ENCODE results near the gene KISS1R.

Gene KISS1R

GRCh38 chr19:887599-887998 lies 29.5 kb upstream of the KISS1R start:
- Histone ChIP-seq H3K4me2 (ENCODE audit: low read depth, low read length) (no peak overlapping the region), H3K4me1 (ENCODE audit: low read length) (no peaks in the 10 kb centered on the region), H3K27me3 (replicated peaks; ENCODE audit: insufficient read depth, low read length) (no peaks in the 10 kb centered on the region), H2AFZ (ENCODE audit: low read length) (no peak overlapping the region), H3K4me3 (ENCODE audit: low read length) (no peak overlapping the region), H3F3A (ENCODE audit: insufficient read depth, low read length) (no peaks in the 10 kb centered on the region), H3K36me3 (replicated peaks; ENCODE audit: insufficient read depth, low read length) (no peaks in the 10 kb centered on the region; the same call in 1 of the 2 replicates), H3K9me3 (replicated peaks; ENCODE audit: insufficient read depth, low read length) (no peaks in the 10 kb centered on the region), H4K20me1 (ENCODE audit: insufficient read depth, low read length) (no peaks in the 10 kb centered on the region; the same call in 1 of the 2 replicates), H3K79me2 (ENCODE audit: low read length) (peaks cover 30% of the 10 kb centered on the region), H3K9ac (ENCODE audit: low read length) (no peak overlapping the region), H3K9me2 (replicated peaks; ENCODE audit: insufficient read depth, low read length) (no peaks in the 10 kb centered on the region), H3K27ac (ENCODE audit: low read length) (no peak overlapping the region)
- no peak for DNase-seq
- TF ChIP-seq EZH2phosphoT487 (IDR thresholded peaks at IDR 0.05; ENCODE audit: low read length) (no peak), EZH2 (optimal IDR thresholded peaks at IDR 0.05; ENCODE audit: low read depth, low read length) (no peak), CTCF (IDR thresholded peaks at IDR 0.05; ENCODE audit: low read length) (no peak)

GRCh38 chr19:888581-889385 lies 28.4 kb upstream of the KISS1R start:
- H3K4me3 ChIP-seq (ENCODE audit: low read length), result no peak overlapping the region
- H3K4me2 ChIP-seq (ENCODE audit: low read depth, low read length), result no peak overlapping the region
- H4K20me1 ChIP-seq (ENCODE audit: insufficient read depth, low read length), result no peaks in the 10 kb centered on the region; the same call in 1 of the 2 replicates
- H3F3A ChIP-seq (ENCODE audit: insufficient read depth, low read length), result no peaks in the 10 kb centered on the region
- no peak overlapping the region for H2AFZ ChIP-seq (ENCODE audit: low read length)
- no peaks in the 10 kb centered on the region for H3K27me3 ChIP-seq (replicated peaks; ENCODE audit: insufficient read depth, low read length)
- DNase-seq, result no peak
- H3K79me2 ChIP-seq (ENCODE audit: low read length), result peaks cover 31% of the 10 kb centered on the region
- H3K9me3 ChIP-seq (replicated peaks; ENCODE audit: insufficient read depth, low read length), result no peaks in the 10 kb centered on the region
- H3K36me3 ChIP-seq (replicated peaks; ENCODE audit: insufficient read depth, low read length), result no peaks in the 10 kb centered on the region
- H3K9ac ChIP-seq (ENCODE audit: low read length), result no peak overlapping the region
- H3K27ac ChIP-seq (ENCODE audit: low read length), result no peak overlapping the region
- H3K4me1 ChIP-seq (ENCODE audit: low read length), result no peaks in the 10 kb centered on the region
- no peaks in the 10 kb centered on the region for H3K9me2 ChIP-seq (replicated peaks; ENCODE audit: insufficient read depth, low read length)
- TF ChIP-seq EZH2 (optimal IDR thresholded peaks at IDR 0.05; ENCODE audit: low read depth, low read length) (no peak), EZH2phosphoT487 (IDR thresholded peaks at IDR 0.05; ENCODE audit: low read length) (no peak), CTCF (IDR thresholded peaks at IDR 0.05; ENCODE audit: low read length) (no peak)

- Histone ChIP-seq H3K4me3 (ENCODE audit: low read length) (no peak overlapping the region), H3K4me2 (ENCODE audit: low read depth, low read length) (no peak overlapping the region), H3K36me3 (replicated peaks; ENCODE audit: insufficient read depth, low read length) (no peaks in the 10 kb centered on the region), H4K20me1 (ENCODE audit: insufficient read depth, low read length) (no peaks in the 10 kb centered on the region; the same call in 1 of the 2 replicates), H3K79me2 (ENCODE audit: low read length) (peaks cover 31% of the 10 kb centered on the region), H3K27me3 (replicated peaks; ENCODE audit: insufficient read depth, low read length) (no peaks in the 10 kb centered on the region), H3K9ac (ENCODE audit: low read length) (no peak overlapping the region), H3K27ac (ENCODE audit: low read length) (no peak overlapping the region), H3K4me1 (ENCODE audit: low read length) (no peaks in the 10 kb centered on the region), H3K9me2 (replicated peaks; ENCODE audit: insufficient read depth, low read length) (no peaks in the 10 kb centered on the region), H3K9me3 (replicated peaks; ENCODE audit: insufficient read depth, low read length) (no peaks in the 10 kb centered on the region), H2AFZ (ENCODE audit: low read length) (no peak overlapping the region), H3F3A (ENCODE audit: insufficient read depth, low read length) (no peaks in the 10 kb centered on the region)
- no peak for TF ChIP-seq CTCF (IDR thresholded peaks at IDR 0.05; ENCODE audit: low read length)
- no peak for TF ChIP-seq EZH2phosphoT487 (IDR thresholded peaks at IDR 0.05; ENCODE audit: low read length)
- TF ChIP-seq EZH2 (optimal IDR thresholded peaks at IDR 0.05; ENCODE audit: low read depth, low read length), result no peak
- no peak for DNase-seq
Observed at GRCh38 chr19:889662-890295, 27.4 kb upstream of the KISS1R start.
